Stimulated activated CD4-positive, alpha-beta T cell treated with anti-CD3 and anti-CD28 coated beads, Interleukin-2, amount 100 ng/mL, for 4 hours (primary cell): ENCODE data around the gene DNM3.

Experiments
- DNase-seq: peaks from one replicate; pipeline ENCODE4 v3.0.0-alpha.2; 2020; ENCODE audit warnings: low read depth

The DNM3 gene

DNA sequence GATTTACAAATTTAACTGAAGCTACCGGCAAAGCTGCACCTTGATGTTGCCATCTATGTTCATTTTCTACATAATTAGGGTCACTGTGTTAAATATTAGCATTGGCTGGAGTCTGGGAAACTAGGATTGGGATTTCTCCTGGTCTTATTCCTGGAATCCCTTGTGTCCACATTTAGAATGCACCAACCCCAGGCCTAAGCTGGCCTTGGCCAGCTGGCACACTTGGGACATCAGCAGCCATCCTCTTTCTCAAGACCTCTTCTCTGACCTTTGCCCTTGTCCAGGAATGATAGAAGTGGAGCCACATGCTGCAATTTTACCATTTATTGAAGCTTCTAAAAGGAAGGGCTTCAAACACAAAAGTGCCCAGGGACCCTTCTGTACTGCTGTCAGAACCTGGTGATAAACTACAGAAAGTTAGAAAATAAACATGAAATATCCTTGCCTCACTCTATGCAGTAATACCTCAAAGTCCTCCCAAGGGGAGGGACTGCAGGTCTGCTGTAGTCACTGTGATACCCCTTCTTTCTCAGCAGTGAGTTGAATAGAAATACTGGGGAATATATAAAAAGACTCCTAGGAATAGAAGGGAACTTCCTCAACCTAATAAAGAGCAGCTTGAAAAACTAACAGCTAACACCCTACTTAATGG is 616.3 kb downstream of the DNM3 start:
- no peak for DNase-seq

DNA sequence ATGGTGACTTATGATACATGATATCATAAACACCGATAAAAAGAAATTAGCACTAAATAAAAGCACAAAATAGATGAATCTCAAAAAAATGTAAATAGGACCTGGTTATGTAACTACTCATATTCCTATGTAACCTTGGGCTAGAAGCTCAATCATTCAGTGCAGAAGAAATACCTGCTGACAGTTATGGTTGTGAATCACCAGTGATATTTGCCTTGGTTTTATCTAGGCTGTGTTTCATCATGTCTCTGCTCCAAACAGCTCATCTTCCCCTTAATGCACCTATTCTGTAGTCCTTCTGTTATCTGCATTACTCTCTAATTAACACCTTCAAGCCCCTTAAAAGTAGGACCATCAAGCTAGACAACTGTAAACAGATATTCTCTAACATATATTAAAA is 618.9 kb downstream of the DNM3 start:
- no peak for DNase-seq

DNA sequence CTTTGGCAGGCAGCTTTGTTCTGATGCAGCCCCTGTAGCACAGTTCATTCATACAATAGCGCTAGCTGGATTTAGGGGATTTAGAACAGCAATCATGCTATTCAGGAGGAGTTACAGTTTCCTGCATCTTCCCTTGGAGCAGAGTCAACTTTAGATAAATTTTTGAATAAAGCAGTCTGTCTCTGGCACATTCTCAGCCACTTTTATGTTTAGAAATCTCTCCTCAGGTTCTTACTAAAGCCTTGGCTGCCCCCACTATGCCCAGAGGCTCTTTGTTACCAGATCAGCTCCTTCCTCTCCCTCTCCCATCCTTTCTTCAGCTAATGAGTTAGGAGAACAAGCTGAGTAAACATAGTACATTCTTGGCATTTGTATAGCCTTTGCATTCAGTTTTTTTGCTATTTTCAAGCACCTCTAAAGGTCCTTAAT is 619.6 kb downstream of the DNM3 start:
- no peak for DNase-seq
